Esophagus squamous epithelium (tissue), 5 donors: ENCODE results near the gene POU3F2. TPM values are rescaled to one million over a fixed set of nuclear protein-coding genes. Genes with fewer than 3 reads are reported as not detected.

Experiments used
- DNase-seq: peaks from one replicate; lab custom pipeline; 2025; lab: John Stamatoyannopoulos, UW
- H3K27ac ChIP-seq, 4 donors: fragments of 200-600 bp; sonication (generic); one replicate each; pipeline ENCODE4 v1.5.1; 2016 to 2019; ENCODE audit warnings: mild to moderate bottlenecking in 1 of 4
- H3K27me3 ChIP-seq, 4 donors: fragments of 200-600 bp; sonication (generic); 1 replicate in 3 of 4; 2 replicates in 1 of 4; pipeline versions ENCODE4 v1.5.1 to v1.6.0; 2017 to 2021; ENCODE audit warnings: antibody characterized with exemption in 1 of 4
- H3K36me3 ChIP-seq, 3 donors: fragments of 200-600 bp; sonication (generic); one replicate each; pipeline ENCODE4 v1.5.1; 2016 to 2019
- H3K4me1 ChIP-seq, 3 donors: fragments of 200-600 bp; sonication (generic); one replicate each; pipeline ENCODE4 v1.5.1; 2017 to 2019
- H3K4me3 ChIP-seq, 4 donors: fragments of 200-600 bp; sonication (generic); 1 replicate in 3 of 4; 2 replicates in 1 of 4; pipeline ENCODE4 v1.5.1; 2016 to 2019; ENCODE audit warnings: mild to moderate bottlenecking in 2 of 4, moderate library complexity in 1 of 4
- H3K9me3 ChIP-seq, 3 donors: fragments of 200-600 bp; sonication (generic); one replicate each; pipeline ENCODE4 v1.5.1; 2016 to 2019
- POLR2A ChIP-seq, 4 donors: fragments of 450-650 bp; IDR thresholded peaks; one replicate each; pipeline ENCODE4 v1.6.1; 2017; ENCODE audit warnings: antibody characterized with exemption in 4 of 4, mild to moderate bottlenecking in 4 of 4, moderate library complexity in 3 of 4
- WGBS, 2 donors: methylation state at CpG; one replicate each; pipeline ENCODE4 v1.1.5; 2018; 5-methylcytosine and 5-hydroxymethylcytosine counted together
- intact Hi-C: fragments of 100-400 bp; cut with DNase I; formaldehyde crosslinking; loops from one replicate; pipeline ENCODE4 v1.15.0; 2022
- total RNA-seq, 4 donors: library from RNA; depleted of rRNA; stranded (reverse); fragments of >200 nt; gene quantifications; one replicate each; pipeline ENCODE4 v1.1.0, GENCODE V29; 2016
- TF ChIP-seq, protein P1 (sequence below), 6 experiments: fragments of 450-650 bp in 4 of 6; fragments of 200-600 bp in 2 of 6; sonication (generic) in 2 of 6; IDR thresholded peaks; one replicate each; pipeline ENCODE4 v1.5.1; 2016 to 2019; ENCODE audit warnings: antibody characterized with exemption in 6 of 6, mild to moderate bottlenecking in 4 of 6, moderate library complexity in 4 of 6
- donor health status: DM: yes; HTN: yes; CAD: no.

Gene POU3F2
- total RNA-seq, 4 donors from 2014 or later, result not detected

DNA sequence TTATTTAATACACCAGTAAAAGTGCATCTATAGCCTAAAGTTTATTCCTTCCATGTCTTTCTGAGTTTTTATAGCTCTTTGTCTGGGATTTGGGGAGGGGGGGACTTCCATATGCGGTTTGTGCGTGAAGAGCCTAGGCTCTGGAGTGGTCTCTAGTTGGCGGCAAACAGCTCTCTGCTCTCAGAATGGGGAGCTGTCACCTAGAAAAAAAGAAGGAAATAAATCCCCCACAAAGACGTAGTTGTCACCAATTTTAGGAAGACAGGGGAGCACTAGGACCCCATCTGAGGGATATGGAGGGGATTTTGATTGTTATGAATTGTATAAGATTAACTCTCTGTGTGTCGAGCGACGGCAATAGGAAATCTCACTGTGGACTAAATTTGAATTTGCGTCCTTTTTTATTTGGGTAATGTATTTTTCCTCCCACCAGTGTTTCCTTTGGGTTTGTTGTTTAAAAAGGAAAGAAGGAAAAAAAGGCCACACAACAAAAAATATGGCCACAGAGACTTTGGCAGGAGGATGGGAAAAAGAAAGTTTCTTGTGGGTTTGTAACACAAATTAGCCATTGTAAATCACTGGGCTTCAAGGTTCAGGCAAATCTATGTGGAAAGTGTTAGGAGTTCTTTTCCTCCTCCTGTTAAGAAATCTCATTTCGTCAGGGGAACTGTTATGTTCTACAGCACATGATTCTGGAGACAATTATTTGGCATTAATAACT is 7.4 kb downstream of the POU3F2 start:
- Histone ChIP-seq H3K36me3 (no peaks in the 10 kb centered on the region), H3K27me3 (peaks cover 35 to 100% (median 70%) of the 10 kb centered on the region in 4 donors), H3K27ac (no peak overlapping the region), H3K4me1 (peaks cover 7 to 25% (median 14%) of the 10 kb centered on the region in 3 donors), H3K4me3 (no peak overlapping the region), H3K9me3 (no peaks in the 10 kb centered on the region)
- 30 to 32% methylated on average over 9 of the region's 9 CpGs for WGBS, 2 donors
- intact Hi-C loops, result no loop called here
- no peak for TF ChIP-seq POLR2A (IDR thresholded peaks at IDR 0.05)
- TF ChIP-seq, protein P1, sequence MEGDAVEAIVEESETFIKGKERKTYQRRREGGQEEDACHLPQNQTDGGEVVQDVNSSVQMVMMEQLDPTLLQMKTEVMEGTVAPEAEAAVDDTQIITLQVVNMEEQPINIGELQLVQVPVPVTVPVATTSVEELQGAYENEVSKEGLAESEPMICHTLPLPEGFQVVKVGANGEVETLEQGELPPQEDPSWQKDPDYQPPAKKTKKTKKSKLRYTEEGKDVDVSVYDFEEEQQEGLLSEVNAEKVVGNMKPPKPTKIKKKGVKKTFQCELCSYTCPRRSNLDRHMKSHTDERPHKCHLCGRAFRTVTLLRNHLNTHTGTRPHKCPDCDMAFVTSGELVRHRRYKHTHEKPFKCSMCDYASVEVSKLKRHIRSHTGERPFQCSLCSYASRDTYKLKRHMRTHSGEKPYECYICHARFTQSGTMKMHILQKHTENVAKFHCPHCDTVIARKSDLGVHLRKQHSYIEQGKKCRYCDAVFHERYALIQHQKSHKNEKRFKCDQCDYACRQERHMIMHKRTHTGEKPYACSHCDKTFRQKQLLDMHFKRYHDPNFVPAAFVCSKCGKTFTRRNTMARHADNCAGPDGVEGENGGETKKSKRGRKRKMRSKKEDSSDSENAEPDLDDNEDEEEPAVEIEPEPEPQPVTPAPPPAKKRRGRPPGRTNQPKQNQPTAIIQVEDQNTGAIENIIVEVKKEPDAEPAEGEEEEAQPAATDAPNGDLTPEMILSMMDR (IDR thresholded peaks at IDR 0.05), result no peak
- no peak for DNase-seq

DNA sequence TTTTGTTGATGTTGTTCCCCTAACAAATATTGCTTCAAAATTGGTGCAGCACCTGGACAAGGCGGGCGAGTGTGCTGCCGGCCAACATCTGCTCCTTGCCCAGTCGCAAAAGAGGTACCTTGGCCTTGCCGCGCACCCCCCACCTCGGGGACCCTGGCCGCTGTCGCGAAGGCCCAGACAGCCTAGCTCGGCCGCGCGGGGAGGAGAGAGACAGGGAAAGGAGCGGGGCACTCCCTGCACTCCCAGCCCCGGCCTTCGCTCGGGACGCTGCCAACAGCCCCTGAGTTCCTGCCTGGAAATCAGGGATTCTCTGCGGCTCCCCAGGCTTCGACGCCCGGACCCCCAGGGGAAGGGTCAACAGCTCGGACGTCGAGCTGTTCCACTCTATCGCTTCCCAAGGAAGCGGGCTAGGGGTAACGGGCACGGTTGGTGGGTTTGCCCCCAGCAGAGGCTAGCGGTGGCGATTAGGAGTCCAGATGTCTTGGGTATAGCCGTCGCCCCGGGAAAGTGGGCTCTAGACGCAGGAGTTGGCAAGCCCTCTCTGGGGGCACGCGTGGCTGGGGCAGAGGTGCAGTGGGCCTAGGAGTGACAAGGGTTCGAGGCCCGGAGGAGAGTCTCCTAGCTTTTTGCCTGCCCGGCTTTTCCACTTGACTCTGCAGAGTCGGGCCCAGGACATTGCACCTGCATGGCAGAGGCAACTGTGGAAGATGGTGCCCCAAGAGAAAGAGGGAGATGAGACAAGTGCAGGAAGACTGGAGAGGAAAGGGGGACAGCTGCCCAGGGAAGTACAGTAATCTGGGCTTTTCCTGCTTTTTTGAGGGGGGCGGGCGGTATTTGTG is 8.2 kb downstream of the POU3F2 start:
- whole genome bisulfite sequencing, 2 donors, result 15 to 23% methylated on average over 8 to 12 of the region's 44 CpGs
- Histone ChIP-seq H3K4me1 (peaks cover 7 to 29% (median 14%) of the 10 kb centered on the region in 3 donors), H3K27me3 (peaks cover 38 to 100% (median 70%) of the 10 kb centered on the region in 4 donors), H3K9me3 (no peaks in the 10 kb centered on the region), H3K4me3 (no peak overlapping the region), H3K27ac (no peak overlapping the region), H3K36me3 (no peaks in the 10 kb centered on the region)
- TF ChIP-seq POLR2A (IDR thresholded peaks at IDR 0.05), result no peak
- TF ChIP-seq, protein P1 (IDR thresholded peaks at IDR 0.05), result no peak
- intact Hi-C loops, result no loop called here
- no peak for DNase-seq

DNA sequence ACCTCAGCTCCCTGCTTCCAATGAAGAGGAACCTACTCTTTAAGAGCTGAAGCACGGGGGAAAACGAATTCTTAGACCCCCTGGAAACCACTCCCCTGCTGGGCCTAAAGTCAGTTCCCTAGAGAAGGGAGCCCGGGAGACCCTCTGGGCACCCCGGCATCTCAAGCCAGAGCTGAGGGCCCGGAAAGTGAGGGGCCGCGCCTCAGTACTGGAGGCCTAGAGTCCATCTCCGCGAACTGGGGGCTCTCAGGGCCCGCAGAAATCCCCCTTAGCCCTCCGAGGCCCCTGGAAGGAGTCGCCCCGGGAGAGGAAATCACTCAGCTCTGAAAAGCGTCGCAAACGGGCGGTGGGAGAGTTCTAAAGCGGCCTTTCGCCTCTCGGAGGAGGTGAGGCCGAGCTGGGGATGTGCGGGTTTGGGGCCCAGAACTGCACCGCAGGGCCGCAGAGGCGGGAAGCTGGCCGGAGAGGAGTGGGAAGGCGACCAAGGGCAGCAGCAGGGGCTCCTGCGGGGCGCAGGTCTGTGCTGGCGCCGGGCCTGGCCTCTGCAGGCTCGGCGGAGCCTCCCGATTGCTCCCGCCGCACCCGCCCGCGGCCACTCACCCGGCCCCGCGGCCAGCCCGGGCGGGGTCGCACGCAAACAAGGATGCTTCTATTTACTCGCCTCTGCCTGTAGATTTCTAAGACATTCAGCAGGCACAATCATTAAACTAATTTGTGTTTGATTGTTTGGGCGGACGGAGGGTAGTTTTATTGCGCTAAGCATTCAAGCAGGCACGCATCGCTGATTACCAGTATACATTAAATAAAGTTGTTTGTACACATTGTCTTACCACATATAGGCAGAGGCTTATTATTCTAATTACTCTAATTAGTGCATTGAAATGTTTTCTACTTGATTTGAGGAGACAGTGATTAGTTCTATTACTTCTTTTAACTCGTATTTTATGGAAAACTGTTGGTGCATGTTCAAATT is 9.2 kb downstream of the POU3F2 start:
- Histone ChIP-seq H3K36me3 (no peaks in the 10 kb centered on the region), H3K27me3 (peaks cover 39 to 100% (median 68%) of the 10 kb centered on the region in 4 donors), H3K9me3 (no peaks in the 10 kb centered on the region), H3K4me1 (peaks cover 16 to 39% (median 23%) of the 10 kb centered on the region in 3 donors), H3K27ac (no peak overlapping the region), H3K4me3 (no peak overlapping the region)
- no peak for DNase-seq
- 12 to 16% methylated on average over 19 to 24 of the region's 53 CpGs for WGBS, 2 donors
- TF ChIP-seq, protein P1 (IDR thresholded peaks at IDR 0.05), result no peak
- no peak for TF ChIP-seq POLR2A (IDR thresholded peaks at IDR 0.05)
- intact Hi-C loops, result no loop called here

DNA sequence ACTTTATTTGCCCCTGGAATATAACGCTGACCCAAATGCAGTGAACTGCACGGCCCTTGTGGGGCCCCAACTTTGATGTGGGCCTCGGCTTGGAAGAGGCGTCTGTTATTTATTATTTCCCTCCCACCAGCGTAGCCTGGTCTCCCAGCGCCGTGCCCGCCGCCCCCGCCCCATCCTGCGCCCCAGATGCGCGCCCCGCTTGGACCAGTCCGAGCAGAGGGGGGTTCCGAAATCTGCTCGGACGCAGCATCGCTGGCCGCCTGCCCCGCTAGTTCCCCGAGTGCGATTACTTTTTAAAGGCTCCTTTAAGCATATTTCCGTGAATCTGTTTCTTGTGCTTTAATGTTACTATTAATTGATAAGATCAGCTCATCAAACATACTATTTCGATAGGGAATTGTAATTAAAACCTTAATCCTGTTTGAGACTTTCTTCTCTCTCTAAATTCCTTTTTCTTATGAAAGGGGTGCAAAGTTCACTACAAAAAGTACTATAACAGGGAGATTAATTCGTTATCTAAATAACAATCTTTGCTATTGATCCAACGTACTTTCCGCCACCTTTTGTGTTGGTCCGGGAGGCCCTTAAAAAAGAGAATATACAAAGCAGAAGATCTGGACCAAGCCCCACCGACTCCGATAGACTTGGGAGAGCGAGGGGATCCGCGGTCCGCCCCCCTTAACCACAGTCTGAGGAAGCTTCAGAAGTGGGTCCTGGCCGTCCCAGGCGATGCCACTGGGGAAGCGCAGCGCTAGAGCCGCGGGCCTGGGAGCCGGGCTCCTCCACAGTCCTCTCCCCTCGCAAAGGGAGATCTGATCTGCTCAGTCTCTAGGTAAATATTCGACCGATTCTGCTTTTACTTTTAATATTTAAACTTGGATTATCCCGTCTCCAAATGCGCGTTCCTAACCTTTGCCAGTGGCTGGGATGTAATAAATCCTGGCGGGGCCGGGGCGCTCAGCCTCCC is 10.2 kb downstream of the POU3F2 start:
- no peaks in the 10 kb centered on the region for H3K36me3 ChIP-seq
- H3K27me3 ChIP-seq, result peaks cover 39 to 100% (median 60%) of the 10 kb centered on the region in 4 donors
- peak overlapping the region in 2 of 4 donors; percentile 30 to 57 for H3K4me3 ChIP-seq
- no peak for DNase-seq
- H3K9me3 ChIP-seq, result no peaks in the 10 kb centered on the region
- WGBS, 2 donors, result 11 to 16% methylated on average over 31 to 40 of the region's 51 CpGs
- intact Hi-C loops, result no loop called here
- no peak for TF ChIP-seq POLR2A (IDR thresholded peaks at IDR 0.05)
- TF ChIP-seq, protein P1 (IDR thresholded peaks at IDR 0.05), result no peak
- H3K4me1 ChIP-seq, result peaks cover 16 to 40% (median 23%) of the 10 kb centered on the region in 3 donors
- no peak overlapping the region for H3K27ac ChIP-seq
